NB4 (cell line): ENCODE data around the gene ZNF175.

Source experiments
- CTCF ChIP-seq: IDR thresholded peaks from one replicate; pipeline ENCODE4 v1.5.1; 2012; ENCODE audit warnings: low read depth, low read length
- MAX ChIP-seq: IDR thresholded peaks from 2 replicates; pipeline ENCODE4 v1.6.1; 2011; ENCODE audit warnings: low read depth, low read length
- MYC ChIP-seq: IDR thresholded peaks from 2 replicates; pipeline ENCODE4 v1.6.1; 2011; ENCODE audit warnings: low read depth, low read length
- POLR2A ChIP-seq: IDR thresholded peaks from 2 replicates; pipeline ENCODE4 v1.6.1; 2011; ENCODE audit warnings: mild to moderate bottlenecking; ENCODE audit not compliant: insufficient read length; ENCODE audit errors: extremely low read depth

- TF ChIP-seq POLR2A (no peak), CTCF (no peak), MAX (no peak), MYC (no peak)
Measured at GRCh38 chr19:51602189-51602854, 31.2 kb downstream of the ZNF175 start.
